Epithelial cell of proximal tubule (primary cell): Measurements from ENCODE around the gene FTSJ1. TPM values are rescaled to one million over a fixed set of nuclear protein-coding genes. Genes with fewer than 3 reads are reported as not detected.

Source experiments
- DNase-seq: peaks from one replicate; pipeline ENCODE4 v3.0.0-alpha.2; 2011; ENCODE audit warnings: low read depth
- H3K4me3 ChIP-seq: 2 replicates; pipeline ENCODE4 v1.5.1; 2011; ENCODE audit warnings: low read depth, mild to moderate bottlenecking, low read length
- CTCF ChIP-seq: conservative IDR thresholded peaks from 2 replicates; pipeline ENCODE4 v1.5.1; 2012; ENCODE audit warnings: low read depth, mild to moderate bottlenecking, low read length
- total RNA-seq: library from RNA; depleted of rRNA; stranded (reverse); fragments of >200 nt; gene quantifications from 2 replicates; pipeline ENCODE4 v1.2.3, GENCODE V29; 2015

Gene FTSJ1
- total RNA-seq, 1 donor from 2014 or later: 63.5 TPM

- no peak for DNase-seq
- no peak overlapping the region for H3K4me3 ChIP-seq
- no peak for TF ChIP-seq CTCF
Observed at GRCh38 chrX:48497871-48498270, 21.9 kb downstream of the FTSJ1 start.

DNA sequence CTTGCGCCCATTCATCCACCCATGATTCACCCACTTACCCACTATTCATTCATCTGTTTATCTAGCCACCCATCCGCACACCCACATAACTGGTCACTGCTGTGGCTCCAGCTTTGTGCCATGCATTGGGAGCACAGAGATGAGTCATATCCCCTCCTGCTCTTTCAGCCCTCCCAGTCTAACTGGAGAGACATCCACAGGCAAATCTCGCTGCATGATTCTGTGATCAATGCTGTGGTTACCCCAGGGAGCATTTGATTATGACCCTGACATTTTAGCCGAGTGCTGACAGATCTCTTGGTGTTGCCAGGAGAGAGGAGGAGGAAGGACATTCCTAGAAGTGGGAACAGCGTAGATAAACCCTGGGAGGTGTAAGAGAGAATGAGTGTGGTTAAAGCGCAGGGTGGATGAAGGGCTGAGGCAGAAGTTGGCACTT lies 22.4 kb downstream of the FTSJ1 start:
- DNase-seq: peak; percentile 63
- H3K4me3 ChIP-seq: no peak overlapping the region
- TF ChIP-seq CTCF: no peak

GRCh38 chrX:48504261-48504660 lies 28.3 kb downstream of the FTSJ1 start:
- no peak overlapping the region for H3K4me3 ChIP-seq
- TF ChIP-seq CTCF: no peak
- no peak for DNase-seq

- TF ChIP-seq CTCF: no peak
- DNase-seq: peak; percentile 31
- H3K4me3 ChIP-seq: no peak overlapping the region
Observed at GRCh38 chrX:48505481-48505880, 29.5 kb downstream of the FTSJ1 start.

DNA sequence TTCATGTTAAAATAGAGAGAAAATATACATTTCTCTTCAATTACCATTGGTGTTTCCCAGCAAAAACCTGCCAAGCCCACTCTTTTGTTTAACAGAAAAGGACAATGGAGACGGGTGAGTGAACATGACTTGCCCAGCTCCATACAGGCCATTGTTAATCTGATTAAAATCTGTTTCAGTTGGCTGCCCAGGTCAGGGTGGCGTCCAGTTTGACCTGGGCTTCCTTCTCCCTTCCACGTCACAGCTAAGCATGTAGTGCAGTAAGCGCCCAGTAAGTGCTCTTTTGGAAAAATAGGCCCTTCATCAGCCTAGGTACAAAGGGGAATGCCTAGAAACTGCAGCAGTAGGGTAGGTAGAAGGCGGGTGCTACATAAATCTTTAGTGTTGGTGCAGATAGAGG lies 31.2 kb downstream of the FTSJ1 start:
- DNase-seq: no peak
- no peak overlapping the region for H3K4me3 ChIP-seq
- no peak for TF ChIP-seq CTCF

DNA sequence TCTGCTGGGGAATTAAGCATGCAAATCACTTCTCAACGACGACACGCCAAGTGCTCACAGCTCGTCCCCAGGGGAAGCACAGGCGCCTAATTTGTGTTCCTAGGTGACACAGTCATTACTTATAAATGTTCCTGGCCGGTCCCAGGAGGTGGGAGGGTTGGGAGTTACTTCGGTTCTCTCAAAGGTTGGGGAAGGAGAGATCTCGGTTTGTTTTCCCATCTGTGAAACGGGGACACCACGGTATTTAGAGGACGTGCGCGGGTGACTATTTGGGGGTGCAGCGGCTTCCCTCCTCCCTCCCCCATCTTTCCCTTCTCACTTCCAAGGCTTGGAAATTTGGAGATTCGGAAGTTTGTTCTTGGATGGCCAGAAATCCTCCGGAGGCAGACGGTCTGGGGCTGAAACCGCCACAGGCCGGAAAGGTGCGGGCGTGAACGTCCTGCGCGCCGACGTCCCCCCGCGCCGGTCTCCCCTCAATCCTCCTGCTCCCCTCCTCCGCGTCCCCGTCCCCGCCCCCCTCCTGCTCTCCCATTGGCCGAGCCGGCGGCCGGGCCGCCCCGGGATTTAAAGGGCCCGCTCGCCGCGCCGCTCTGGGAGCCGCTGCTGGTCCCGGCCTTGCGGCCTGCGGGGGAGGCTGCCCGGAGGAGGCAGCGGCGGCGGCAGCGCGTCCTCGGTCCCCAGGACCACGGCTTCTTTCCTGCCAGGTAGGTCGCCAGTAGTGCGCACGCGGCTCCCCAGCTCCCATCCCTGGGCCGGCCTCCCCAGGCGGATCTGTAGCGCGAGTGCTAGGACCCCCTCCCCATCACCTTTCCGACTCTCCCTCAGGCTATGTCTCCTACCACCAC lies 32.6 kb downstream of the FTSJ1 start, which contains the start of gene PORCN:
TSS of gene PORCN (plus strand) at position 593 of the 845 bp plus-strand sequence. CDS start 829 bp downstream, outside the sequence.
- peak within 1 kb of the TSS; percentile 71 for H3K4me3 ChIP-seq
- DNase-seq: no peak
- TF ChIP-seq CTCF: no peak

DNA sequence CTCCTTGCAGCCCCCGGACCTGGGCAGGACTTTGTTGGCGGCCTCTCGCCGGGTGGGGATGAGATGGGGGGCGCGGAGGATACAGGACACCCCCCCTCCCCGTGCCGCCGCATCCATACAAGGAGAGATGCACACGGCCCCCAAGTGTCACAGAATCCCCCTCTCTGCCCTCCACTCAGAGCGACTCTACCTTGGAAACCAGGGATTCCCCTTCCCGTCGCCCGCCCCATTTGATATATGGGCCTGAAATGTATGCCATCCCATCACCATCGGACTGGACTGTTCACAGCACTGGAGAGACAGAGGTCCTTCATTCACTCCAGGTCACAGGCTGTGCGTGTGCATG lies 33.2 kb downstream of the FTSJ1 start:
- H3K4me3 ChIP-seq: peak overlapping the region; percentile 71
- DNase-seq: no peak
- no peak for TF ChIP-seq CTCF
